ENCODE data around the gene UBXN7. TPM values are rescaled to one million over a fixed set of nuclear protein-coding genes. Genes with fewer than 3 reads are reported as not detected.
"Not testable (repeated sequence)": the region's sequence is repeated elsewhere in the genome, so short reads cannot be mapped to it uniquely, and the experiment has no call there.

Gene UBXN7
- total RNA-seq, 6 experiments from 2014 or later = 4.9 to 22.3 (median 19.1) TPM

GRCh38 chr3:196398782-196399181, 33.4 kb downstream of the UBXN7 start:
- intact Hi-C loops (cut with DNase I) = no loop called here
- no peak for DNase-seq
- H3K27me3 ChIP-seq = no peaks in the 10 kb centered on the region

GRCh38 chr3:196397941-196398340, 34.3 kb downstream of the UBXN7 start:
- DNase-seq = no peak
- ATAC-seq = no peak
- Histone ChIP-seq H3K27me3 (no peaks in the 10 kb centered on the region), H3K4me3 (no peak overlapping the region), H3K4me1 (no peaks in the 10 kb centered on the region), H3K27ac (no peak overlapping the region), H3K9me3 (no peaks in the 10 kb centered on the region), H3K36me3 (peaks cover 0 to 14% (median 2%) of the 10 kb centered on the region in 4 donors)
- WGBS (ENCODE audit: insufficient coverage, low coverage, low lambda C conversion rate, missing lambda C conversion rate) = 67% methylated on average over 3 of the region's 3 CpGs
- TF ChIP-seq, protein P1, sequence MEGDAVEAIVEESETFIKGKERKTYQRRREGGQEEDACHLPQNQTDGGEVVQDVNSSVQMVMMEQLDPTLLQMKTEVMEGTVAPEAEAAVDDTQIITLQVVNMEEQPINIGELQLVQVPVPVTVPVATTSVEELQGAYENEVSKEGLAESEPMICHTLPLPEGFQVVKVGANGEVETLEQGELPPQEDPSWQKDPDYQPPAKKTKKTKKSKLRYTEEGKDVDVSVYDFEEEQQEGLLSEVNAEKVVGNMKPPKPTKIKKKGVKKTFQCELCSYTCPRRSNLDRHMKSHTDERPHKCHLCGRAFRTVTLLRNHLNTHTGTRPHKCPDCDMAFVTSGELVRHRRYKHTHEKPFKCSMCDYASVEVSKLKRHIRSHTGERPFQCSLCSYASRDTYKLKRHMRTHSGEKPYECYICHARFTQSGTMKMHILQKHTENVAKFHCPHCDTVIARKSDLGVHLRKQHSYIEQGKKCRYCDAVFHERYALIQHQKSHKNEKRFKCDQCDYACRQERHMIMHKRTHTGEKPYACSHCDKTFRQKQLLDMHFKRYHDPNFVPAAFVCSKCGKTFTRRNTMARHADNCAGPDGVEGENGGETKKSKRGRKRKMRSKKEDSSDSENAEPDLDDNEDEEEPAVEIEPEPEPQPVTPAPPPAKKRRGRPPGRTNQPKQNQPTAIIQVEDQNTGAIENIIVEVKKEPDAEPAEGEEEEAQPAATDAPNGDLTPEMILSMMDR (IDR thresholded peaks at IDR 0.05) = no peak
- no peak for TF ChIP-seq POLR2A (IDR thresholded peaks at IDR 0.05)
- intact Hi-C loops (cut with DNase I) = no loop called here

More at GRCh38 chr3:196398782-196399181, 33.4 kb downstream of the UBXN7 start:
- no peak overlapping the region for H3K27ac ChIP-seq
- WGBS (ENCODE audit: insufficient coverage, low coverage, low lambda C conversion rate, missing lambda C conversion rate) = 94% methylated on average over 7 of the region's 7 CpGs
- peaks cover 0 to 11% (median 2%) of the 10 kb centered on the region in 4 donors for H3K36me3 ChIP-seq
- ATAC-seq = no peak
- TF ChIP-seq, protein P1 (IDR thresholded peaks at IDR 0.05) = no peak
- TF ChIP-seq POLR2A (IDR thresholded peaks at IDR 0.05) = no peak
- H3K4me3 ChIP-seq = no peak overlapping the region
- H3K4me1 ChIP-seq = no peaks in the 10 kb centered on the region
- no peaks in the 10 kb centered on the region for H3K9me3 ChIP-seq

- ATAC-seq (no peak), DNase-seq (no peak)
- H3K36me3 ChIP-seq = peaks cover 0 to 28% (median 5%) of the 10 kb centered on the region in 4 donors
- no peaks in the 10 kb centered on the region for H3K9me3 ChIP-seq
- TF ChIP-seq, protein P1 (IDR thresholded peaks at IDR 0.05) = no peak
- TF ChIP-seq POLR2A (IDR thresholded peaks at IDR 0.05) = no peak
- H3K27me3 ChIP-seq = no peaks in the 10 kb centered on the region
- no CpG with 5 or more reads among the region's 3 CpGs for WGBS (ENCODE audit: insufficient coverage, low coverage, low lambda C conversion rate, missing lambda C conversion rate)
- intact Hi-C loops (cut with DNase I) = no loop called here
- no peaks in the 10 kb centered on the region for H3K4me1 ChIP-seq
- no peak overlapping the region for H3K4me3 ChIP-seq
- no peak overlapping the region for H3K27ac ChIP-seq
These were observed 42.1 kb downstream of the UBXN7 start for GRCh38 chr3:196390116-196390515.

GRCh38 chr3:196388956-196389355, 43.3 kb downstream of the UBXN7 start:
- no peaks in the 10 kb centered on the region for H3K4me1 ChIP-seq
- TF ChIP-seq, protein P1 (IDR thresholded peaks at IDR 0.05) = no peak
- TF ChIP-seq POLR2A (IDR thresholded peaks at IDR 0.05) = no peak
- H3K4me3 ChIP-seq = no peak overlapping the region
- H3K9me3 ChIP-seq = no peaks in the 10 kb centered on the region
- H3K27ac ChIP-seq = no peak overlapping the region
- no peak for DNase-seq
- intact Hi-C loops (cut with DNase I) = no loop called here
- no peak for ATAC-seq
- H3K36me3 ChIP-seq = peaks cover 0 to 28% (median 5%) of the 10 kb centered on the region in 4 donors
- WGBS (ENCODE audit: insufficient coverage, low coverage, low lambda C conversion rate, missing lambda C conversion rate) = 79% methylated on average over 3 of the region's 3 CpGs
- no peaks in the 10 kb centered on the region for H3K27me3 ChIP-seq

- H3K9me3 ChIP-seq; intact Hi-C loops (cut with DNase I): not testable (repeated sequence)
- H3K36me3 ChIP-seq = peaks cover 0 to 25% (median 5%) of the 10 kb centered on the region in 4 donors
These were observed 44.3 kb downstream of the UBXN7 start for GRCh38 chr3:196387941-196388340.

DNA sequence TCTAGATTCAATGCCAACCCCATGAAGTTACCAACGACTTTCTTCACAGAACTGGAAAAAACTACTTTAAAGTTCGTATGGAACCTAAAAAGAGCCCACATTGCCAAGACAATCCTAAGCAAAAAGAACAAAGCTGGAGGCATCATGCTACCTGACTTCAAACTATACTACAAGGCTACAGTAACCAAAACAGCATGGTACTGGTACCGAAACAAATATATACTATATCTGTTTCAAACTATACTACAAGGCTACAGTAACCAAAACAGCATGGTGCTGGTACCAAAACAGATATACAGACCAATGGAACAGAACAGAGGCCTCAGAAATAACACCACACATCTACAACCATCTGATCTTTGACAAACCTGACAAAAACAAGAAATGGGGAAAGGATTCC, 45.4 kb downstream of the UBXN7 start:
- H3K4me1 ChIP-seq; H3K4me3 ChIP-seq; intact Hi-C loops (cut with DNase I); H3K9me3 ChIP-seq; ATAC-seq; DNase-seq; H3K27me3 ChIP-seq; H3K27ac ChIP-seq: not testable (repeated sequence)
- 88% methylated on average over 2 of the region's 3 CpGs for WGBS (ENCODE audit: insufficient coverage, low coverage, low lambda C conversion rate, missing lambda C conversion rate)
- peaks cover 0 to 21% (median 5%) of the 10 kb centered on the region in 4 donors for H3K36me3 ChIP-seq

More at GRCh38 chr3:196387941-196388340, 44.3 kb downstream of the UBXN7 start:
- not testable (repeated sequence) for H3K27me3 ChIP-seq, H3K4me3 ChIP-seq, ATAC-seq, H3K4me1 ChIP-seq, H3K27ac ChIP-seq, DNase-seq
- WGBS (ENCODE audit: insufficient coverage, low coverage, low lambda C conversion rate, missing lambda C conversion rate) = 88% methylated on average over 1 of the region's 2 CpGs

DNA sequence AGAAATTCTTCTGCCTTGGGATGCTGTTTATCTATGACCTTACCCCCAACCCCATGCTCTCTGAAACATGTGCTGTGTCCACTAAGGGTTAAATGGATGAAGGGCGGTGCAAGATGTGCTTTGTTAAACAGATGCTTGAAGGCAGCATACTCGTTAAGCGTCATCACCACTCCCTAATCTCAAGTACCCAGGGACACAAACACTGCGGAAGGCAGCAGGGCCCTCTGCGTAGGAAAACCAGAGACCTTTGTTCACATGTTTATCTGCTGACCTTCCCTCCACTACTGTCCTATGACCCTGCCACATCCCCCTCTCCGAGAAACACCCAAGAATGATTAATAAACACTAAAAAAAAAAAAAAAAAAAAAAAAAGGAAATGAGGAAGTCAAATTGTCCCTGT, 46.2 kb downstream of the UBXN7 start:
- DNase-seq; H3K27ac ChIP-seq; H3K4me3 ChIP-seq; ATAC-seq; H3K9me3 ChIP-seq; H3K4me1 ChIP-seq; intact Hi-C loops (cut with DNase I); H3K27me3 ChIP-seq: not testable (repeated sequence)
- H3K36me3 ChIP-seq = peaks cover 0 to 13% (median 4%) of the 10 kb centered on the region in 4 donors
- 63% methylated on average over 5 of the region's 6 CpGs for WGBS (ENCODE audit: insufficient coverage, low coverage, low lambda C conversion rate, missing lambda C conversion rate)

GRCh38 chr3:196385446-196385845, 46.8 kb downstream of the UBXN7 start:
- DNase-seq; H3K9me3 ChIP-seq; intact Hi-C loops (cut with DNase I); H3K36me3 ChIP-seq; H3K27ac ChIP-seq; H3K4me3 ChIP-seq; ATAC-seq; H3K27me3 ChIP-seq; H3K4me1 ChIP-seq: not testable (repeated sequence)
- 100% methylated on average over 1 of the region's 25 CpGs for WGBS (ENCODE audit: insufficient coverage, low coverage, low lambda C conversion rate, missing lambda C conversion rate)
